HG03196 (cell line): Measurements from ENCODE around the gene C2CD2.
"Not testable (repeated sequence)": the region's sequence is repeated elsewhere in the genome, so short reads cannot be mapped to it uniquely, and the experiment has no call there.

ENCODE experiments used
- ATAC-seq: cut with Tn5 transposase; IDR thresholded peaks from one replicate; pipeline ENCODE4 v1.9.1; 2021; ENCODE audit not compliant: unreplicated experiment

C2CD2 gene

GRCh38 chr21:41975391-41976272 lies 21.8 kb upstream of the C2CD2 start:
- ATAC-seq: no peak

DNA sequence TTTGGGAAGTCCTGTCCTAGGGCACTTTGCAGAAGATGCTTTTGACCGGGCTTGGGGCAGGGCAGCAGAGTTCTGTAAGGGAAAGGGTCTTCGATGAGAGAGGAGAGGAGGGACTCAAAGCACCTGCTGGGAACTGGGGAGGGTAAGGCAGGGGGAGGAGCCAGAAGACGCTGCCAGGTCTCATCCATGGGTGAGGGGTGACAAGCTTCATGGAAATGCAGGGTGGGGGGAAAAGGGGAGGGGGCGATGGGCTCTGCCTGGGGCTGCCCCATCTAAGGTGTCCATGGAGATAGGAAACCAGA lies 20.9 kb upstream of the C2CD2 start:
- ATAC-seq: no peak

DNA sequence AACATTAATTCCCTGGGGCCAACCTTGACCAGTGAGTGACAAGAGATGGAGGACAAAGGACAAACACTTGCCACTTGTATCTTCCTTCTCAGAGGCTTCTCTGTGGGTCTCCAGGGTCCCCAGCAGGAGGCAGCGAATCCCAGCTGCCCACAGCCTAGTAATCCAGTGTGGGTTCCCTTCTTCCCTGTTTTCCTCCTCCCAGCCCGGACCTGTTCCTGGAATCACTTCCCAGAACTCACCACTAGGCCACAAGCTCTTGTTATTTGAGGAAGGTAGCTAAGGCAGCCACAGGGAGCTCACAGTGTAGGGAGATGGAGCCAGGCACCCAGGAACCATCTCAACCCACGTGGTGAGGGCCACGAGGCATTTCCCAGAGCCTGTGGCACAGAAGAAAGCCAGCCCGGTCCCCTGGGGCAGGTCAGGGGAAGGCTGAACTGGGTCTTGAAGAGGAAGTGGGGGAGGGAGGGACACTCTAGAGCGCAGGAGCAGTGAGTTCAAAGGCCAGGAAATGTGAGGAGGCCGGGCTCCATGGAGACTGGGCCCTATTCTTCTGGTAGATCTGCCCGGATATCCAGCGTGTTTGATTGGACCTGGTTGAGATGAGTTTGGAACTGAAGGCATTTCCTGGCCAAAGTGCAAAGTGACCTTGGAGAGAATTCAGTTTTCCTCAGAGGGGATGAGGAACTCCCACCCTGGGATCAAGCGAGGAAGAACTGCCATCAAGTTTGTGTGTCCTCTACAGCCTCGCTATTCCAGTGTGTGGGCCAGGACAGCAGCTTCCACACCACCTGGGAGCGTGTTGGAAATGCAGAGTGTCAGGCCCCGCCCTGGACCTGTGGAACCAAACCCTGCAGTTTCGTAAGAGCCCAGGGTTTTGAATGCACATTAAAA lies 20.3 kb upstream of the C2CD2 start:
- no peak for ATAC-seq

- no peak for ATAC-seq
Observed at GRCh38 chr21:41973427-41973831, 19.6 kb upstream of the C2CD2 start.

DNA sequence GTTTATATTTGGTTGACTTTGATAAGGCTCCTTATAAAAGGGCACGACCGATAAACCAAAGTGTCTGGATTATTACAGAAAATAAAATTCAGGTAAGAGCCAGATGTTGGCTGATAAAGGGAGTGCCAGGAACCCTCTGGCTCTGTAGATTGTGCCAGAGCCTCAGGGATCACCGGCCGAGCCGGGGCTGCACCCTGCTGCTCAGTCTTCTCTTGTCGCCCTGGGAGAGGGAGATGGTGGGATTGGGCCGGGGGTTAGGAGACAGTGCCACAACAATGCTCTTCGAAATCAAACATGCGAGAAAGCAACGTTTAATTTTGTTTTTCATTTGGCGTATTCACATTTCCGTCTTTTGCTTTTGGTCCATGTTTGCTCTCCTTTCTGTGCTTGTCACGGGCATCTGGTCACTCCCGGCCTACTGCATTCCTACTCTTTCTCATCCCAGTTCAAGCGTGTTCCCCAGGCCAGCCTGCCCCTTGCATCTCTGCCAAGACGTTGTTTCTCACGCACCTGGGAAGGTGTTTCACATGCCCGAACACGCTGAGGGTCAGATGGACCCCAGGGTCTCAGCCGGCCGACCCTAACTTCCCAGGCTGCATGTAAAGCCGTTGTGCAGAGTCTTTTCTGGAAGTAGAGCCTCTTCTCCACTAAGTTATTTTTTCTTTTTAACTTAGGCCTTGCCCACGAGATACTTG lies 18.8 kb upstream of the C2CD2 start:
- ATAC-seq: no peak

DNA sequence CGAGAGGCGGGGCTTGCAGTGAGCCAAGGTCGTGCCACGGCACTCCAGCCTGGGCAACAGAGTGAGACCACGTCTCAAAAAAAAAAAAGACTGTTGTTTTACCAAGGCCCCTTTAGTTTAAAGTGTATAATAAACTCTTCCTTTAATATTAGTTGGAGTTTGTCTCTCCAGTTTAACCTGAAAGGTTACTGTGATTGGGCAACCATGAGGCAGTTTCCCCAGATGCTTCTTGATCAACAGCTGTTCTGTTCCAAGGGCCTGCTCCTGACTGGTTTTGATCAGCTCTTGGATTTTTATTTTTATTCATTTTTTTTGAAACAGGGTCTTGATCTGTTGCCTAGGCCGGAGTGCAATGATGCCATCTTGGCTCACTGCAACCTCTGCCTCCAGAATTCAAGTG lies 18.1 kb upstream of the C2CD2 start:
- ATAC-seq: no peak

DNA sequence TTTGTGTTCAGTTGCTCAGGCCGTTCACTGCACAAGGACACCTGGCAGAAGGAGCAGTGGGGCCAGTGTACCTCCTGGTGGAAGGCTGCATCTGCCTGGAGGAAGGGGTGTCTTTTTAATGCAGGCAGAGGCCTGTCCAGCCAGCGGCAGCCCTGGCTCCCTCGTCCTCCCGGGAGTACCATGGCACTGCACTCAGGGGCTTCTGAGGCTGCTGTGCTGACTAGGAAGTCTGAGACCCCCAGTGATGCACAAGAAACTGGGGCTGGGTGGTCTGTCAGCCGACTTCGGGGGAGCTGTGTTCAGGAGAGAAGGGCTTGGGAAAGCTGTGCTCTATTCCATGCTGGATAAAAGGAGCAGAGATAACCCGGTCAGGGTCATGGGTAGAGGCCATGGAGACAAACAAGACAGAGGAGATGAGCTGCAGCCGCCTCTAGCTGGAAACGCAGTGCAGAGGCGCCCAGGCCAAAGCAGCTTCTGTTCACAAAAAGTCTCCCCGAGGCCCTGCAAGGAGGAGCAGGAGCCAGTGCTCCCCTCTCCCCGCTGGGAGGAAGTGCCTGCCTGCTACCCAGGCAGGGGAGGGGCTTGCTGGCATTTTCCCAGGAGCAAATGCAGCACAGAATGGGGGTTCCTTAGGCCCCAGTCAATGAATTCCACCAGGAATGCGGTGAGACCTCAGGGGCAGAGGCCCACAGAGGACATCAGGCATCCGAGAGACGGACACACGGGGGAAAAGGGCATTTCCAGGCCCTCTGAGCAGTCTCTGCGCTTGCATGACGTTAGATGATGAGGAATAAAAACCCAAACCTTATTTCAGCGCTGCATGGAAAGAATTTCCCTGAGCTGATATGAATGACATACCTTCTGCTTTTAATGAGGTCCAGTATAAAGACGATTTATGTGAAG lies 17.2 kb upstream of the C2CD2 start:
- ATAC-seq: no peak

GRCh38 chr21:41970106-41970391 lies 16.2 kb upstream of the C2CD2 start:
- no peak for ATAC-seq

DNA sequence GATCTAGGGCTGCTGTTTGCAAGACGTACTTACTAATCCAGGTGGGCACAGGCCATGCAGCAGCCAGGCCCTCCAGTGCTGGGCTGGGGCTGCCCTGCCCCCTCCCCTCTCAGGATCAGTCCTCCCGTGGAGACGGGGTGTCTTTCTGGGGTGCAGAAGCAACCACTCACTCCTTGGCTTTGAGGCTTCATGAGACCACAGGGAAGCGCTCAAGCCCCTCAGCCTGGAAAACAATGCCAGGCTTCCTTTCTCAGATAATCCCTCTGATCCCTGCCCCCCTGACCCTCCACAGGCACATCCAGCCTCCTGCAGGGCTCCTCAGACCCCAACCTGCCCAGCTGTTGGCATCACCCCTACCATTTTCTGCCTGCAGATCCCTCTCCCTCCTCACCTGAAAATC lies 13.9 kb upstream of the C2CD2 start:
- no peak for ATAC-seq

- no peak for ATAC-seq
Observed at GRCh38 chr21:41966872-41967621, 13.2 kb upstream of the C2CD2 start.

- ATAC-seq: no peak
Observed at GRCh38 chr21:41966041-41966833, 12.4 kb upstream of the C2CD2 start.

- ATAC-seq: no peak
Observed at GRCh38 chr21:41965461-41966013, 11.7 kb upstream of the C2CD2 start.

- no peak for ATAC-seq
Observed at GRCh38 chr21:41965045-41965444, 11.2 kb upstream of the C2CD2 start.

DNA sequence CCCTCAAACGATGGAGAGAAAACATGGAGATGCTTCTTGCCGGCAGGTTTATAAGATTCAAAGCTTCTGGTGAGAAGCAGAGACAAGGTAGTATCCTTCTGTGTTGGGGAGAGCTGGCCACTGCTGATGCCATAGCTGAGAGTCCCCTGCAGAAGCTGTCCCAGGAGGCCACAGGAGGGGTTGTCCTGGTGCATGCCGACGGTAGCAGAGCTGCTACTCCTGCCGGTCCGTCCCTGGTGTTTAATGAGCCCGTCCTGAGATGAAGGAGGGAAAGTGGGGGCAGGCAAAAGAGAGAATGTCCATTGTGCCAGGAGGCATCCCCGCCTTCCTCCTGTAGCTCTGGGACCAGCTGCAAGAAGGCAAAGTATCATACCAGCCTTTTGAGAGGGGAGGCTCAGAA lies 10.4 kb upstream of the C2CD2 start:
- no peak for ATAC-seq

- no peak for ATAC-seq
Observed at GRCh38 chr21:41962425-41962966, 8.7 kb upstream of the C2CD2 start.

DNA sequence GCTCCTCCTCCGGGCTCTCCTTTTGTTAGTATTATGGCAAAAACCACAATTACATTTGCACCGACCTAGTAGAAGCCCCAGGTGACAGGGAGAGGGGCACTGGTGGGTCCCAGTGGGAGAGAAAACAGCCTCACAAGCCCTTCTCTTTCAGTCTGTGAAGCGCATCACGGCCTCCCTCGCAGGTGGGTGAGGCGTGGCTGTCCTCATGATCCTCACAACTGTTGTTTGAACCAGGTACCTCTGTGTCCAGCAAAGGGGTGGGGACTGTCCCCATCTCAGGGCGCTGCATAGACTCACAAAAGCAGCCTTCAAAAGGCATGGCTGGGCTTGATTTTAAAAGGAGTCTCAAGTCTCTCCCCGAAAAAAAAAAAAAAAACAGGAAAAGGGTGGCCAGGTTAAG lies 7.9 kb upstream of the C2CD2 start:
- no peak for ATAC-seq

DNA sequence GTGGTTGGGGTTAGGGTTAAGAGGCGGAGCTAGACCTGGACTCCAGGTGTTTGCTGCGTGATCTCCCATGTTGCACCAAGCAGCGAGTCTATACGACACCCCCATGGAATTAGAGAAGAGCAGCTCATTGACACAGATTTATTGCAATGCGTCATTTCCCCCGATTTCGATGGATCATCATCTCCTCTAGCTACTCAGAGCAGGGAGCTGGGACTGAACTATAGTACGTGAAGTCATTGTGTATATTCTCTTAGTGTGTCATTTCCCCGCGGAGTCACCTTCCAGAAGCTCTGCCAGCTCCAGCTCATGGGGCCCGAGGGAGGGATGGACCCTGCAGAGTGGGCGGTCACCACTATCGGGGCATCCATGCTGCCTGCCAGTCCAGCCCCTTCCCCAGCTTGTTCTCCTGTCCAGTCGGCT lies 7.5 kb upstream of the C2CD2 start:
- no peak for ATAC-seq

DNA sequence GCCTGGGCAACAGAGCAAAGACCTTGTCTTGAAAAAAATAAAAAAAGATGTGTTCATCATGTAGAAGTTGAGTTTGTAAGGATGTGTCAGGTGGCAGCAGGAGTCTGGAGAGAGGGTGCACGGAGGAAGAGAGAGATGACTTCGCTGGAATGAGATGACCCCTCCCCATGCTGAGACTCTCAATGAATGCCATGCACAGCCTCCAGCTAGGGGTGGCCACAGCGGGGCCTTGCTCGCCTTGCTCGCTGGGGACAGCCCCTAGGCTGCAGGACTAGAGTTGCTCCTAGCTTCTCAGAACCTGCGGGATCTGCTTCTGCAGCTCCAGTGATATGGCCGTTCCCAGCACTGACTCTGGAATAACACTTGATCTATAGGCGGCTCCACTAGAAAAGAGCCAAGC lies 6.6 kb upstream of the C2CD2 start:
- no peak for ATAC-seq

DNA sequence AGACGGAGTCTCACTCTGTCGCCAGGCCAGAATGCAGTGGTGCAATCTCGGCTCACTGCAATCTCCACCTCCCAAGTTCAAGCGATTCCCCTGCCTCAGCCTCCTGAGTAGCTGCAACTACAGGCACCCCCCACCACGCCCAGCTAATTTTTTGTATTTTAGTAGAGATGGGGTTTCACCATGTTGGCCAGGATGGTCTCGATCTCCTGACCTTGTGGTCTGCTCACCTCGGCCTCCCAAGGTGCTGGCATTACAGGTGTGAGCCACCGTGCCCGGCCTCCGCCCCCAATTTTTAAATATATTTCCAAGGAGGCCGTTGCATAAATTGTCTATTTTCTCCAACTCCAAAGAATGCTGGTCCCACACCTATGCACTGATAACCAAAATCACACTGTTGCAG lies 5.9 kb upstream of the C2CD2 start:
- ATAC-seq: not testable (repeated sequence)
